T-helper 1 cell treated with Interleukin-12 subunit alpha and Interleukin-12 subunit beta and Interleukin-4 antibody, amounts not matched to agents 30 μg/mL and 1 μg/mL, for 36 hours (primary cell): ENCODE data around the gene MRPL18.
"Not testable (repeated sequence)": the region's sequence is repeated elsewhere in the genome, so short reads cannot be mapped to it uniquely, and the experiment has no call there.

Experiments
- H3K27ac Mint-ChIP-seq: one replicate; pipeline ENCODE4 v1.8.0; 2021; ENCODE audit warnings: mild to moderate bottlenecking, mixed read lengths
- H3K27me3 Mint-ChIP-seq: one replicate; pipeline ENCODE4 v1.8.0; 2021; ENCODE audit warnings: low read depth, mixed read lengths
- H3K36me3 Mint-ChIP-seq: one replicate; pipeline ENCODE4 v1.8.0; 2021; ENCODE audit warnings: low read depth, mixed read lengths
- H3K4me1 Mint-ChIP-seq: one replicate; pipeline ENCODE4 v1.8.0; 2021; ENCODE audit warnings: low read depth, mixed read lengths
- H3K4me3 Mint-ChIP-seq: one replicate; pipeline ENCODE4 v1.8.0; 2021; ENCODE audit warnings: mild to moderate bottlenecking, moderate library complexity, mixed read lengths
- H3K9me3 Mint-ChIP-seq: one replicate; pipeline ENCODE4 v1.8.0; 2021; ENCODE audit warnings: mixed read lengths

Gene MRPL18

DNA sequence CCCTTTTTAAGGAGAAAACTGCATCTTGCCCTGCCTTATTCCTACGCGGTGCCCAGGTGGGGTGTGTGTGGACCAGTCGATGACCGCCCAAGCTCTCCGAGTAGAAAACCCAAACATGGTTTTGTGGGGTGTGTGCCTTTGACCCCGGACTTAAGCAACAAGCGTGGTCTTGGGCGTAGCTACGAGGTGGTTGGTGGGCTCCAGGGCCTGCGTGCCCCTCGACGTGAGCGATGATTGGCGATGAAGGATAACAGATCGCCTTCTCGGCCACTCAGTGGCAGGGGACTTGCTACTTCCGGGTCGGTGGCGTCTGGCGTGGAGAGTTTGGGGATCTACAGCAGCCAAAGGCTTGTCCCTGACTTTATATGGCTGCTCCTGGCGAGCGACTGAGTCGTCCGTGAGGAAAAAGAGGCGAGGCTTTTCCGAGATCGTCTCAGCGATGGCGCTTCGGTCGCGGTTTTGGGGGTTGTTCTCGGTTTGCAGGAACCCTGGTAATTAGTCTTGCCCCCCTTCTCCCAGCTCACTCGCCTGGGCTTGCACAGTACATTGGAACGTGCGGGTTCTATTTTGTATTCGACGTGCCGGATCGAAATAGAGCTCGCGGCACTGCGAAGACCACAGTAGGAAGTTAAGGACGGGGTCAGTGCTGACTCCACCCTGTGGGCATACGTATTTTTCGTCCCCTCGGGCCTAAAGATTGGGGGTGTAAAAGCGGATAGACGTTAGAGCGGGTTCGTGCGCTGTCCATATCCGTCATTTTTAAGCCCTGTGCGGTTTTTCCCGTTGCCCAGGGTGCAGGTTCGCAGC is at the start of gene MRPL18:
TSS of gene MRPL18 (plus strand) at position 319 of the 807 bp plus-strand sequence. CDS start at position 440, 121 bp downstream.
- Mint-ChIP-seq H3K27me3 (peaks cover 4% of the 10 kb centered on the region), H3K9me3 (no peaks in the 10 kb centered on the region), H3K4me1 (peaks cover 43% of the 10 kb centered on the region), H3K27ac (peak within 1 kb of the TSS; percentile 96), H3K36me3 (peaks cover 48% of the 10 kb centered on the region), H3K4me3 (peak within 1 kb of the TSS; percentile 99)

DNA sequence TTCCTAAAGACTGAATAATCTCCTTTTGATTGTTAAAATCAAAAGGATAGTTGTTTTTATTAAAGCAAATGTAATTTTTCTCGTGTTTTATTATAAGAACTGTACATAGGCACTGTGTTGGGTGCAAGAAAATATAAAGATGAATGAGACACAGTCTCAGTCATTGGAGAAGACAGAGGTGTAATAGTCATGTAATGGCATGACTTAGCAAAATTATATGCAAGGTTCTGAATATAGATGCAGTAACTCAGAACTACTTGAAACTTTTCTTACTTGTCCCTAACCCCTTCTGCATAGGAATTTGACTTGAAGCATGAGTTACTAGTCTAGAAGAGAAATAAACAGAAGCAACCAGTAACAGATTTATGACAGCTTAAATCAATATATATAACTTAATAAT is 48.1 kb upstream of the MRPL18 start:
- Mint-ChIP-seq H3K4me1 (peaks cover 28% of the 10 kb centered on the region), H3K9me3 (no peaks in the 10 kb centered on the region), H3K4me3 (no peak overlapping the region), H3K36me3 (peaks cover 50% of the 10 kb centered on the region), H3K27ac (no peak overlapping the region), H3K27me3 (no peaks in the 10 kb centered on the region)

DNA sequence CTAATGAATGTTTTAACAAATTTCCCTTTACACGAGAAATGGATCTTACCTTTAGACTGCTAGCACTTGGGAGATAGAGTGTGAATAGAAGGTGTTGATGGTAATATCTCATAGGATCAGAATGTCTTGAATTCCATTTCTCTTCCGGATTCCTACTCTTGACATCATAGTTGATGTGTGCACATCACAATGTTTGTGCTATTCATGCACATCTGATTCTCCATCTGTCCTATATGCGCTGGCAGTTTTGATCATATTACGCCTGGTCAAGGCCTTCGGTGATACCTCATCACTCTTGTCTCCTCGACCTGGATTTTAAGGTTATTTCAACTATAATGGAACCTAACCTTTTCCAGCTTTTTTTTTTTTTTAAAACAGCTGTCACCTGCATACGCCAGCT is 45.2 kb upstream of the MRPL18 start:
- H3K4me3 Mint-ChIP-seq = no peak overlapping the region
- H3K27ac Mint-ChIP-seq = no peak overlapping the region
- H3K4me1 Mint-ChIP-seq = peaks cover 17% of the 10 kb centered on the region

DNA sequence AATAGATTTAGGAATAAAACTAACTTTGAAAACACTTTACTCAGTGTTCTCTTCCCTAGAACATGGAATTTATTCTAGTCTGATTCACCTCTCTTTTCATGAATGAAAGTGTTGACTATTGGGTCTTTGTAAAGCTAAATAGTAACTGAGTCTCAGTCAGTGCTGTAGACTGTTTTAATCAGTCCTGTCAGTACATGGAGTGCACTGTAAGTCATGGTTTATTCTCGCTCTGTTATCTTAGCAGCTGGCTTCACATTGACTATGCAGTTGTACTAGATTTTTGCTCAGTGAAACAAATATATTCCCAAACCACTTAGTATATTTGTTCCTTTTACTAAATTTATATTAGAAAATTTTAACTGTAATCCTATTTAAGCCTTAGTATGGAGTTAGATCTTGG is 43.5 kb upstream of the MRPL18 start:
- Mint-ChIP-seq H3K36me3 (peaks cover 50% of the 10 kb centered on the region), H3K4me1 (peaks cover 10% of the 10 kb centered on the region), H3K27me3 (no peaks in the 10 kb centered on the region), H3K9me3 (no peaks in the 10 kb centered on the region), H3K27ac (no peak overlapping the region), H3K4me3 (no peak overlapping the region)

More for the DNA sequence above, 45.2 kb upstream of the MRPL18 start:
- Mint-ChIP-seq H3K9me3 (no peaks in the 10 kb centered on the region), H3K36me3 (peaks cover 57% of the 10 kb centered on the region), H3K27me3 (no peaks in the 10 kb centered on the region)

DNA sequence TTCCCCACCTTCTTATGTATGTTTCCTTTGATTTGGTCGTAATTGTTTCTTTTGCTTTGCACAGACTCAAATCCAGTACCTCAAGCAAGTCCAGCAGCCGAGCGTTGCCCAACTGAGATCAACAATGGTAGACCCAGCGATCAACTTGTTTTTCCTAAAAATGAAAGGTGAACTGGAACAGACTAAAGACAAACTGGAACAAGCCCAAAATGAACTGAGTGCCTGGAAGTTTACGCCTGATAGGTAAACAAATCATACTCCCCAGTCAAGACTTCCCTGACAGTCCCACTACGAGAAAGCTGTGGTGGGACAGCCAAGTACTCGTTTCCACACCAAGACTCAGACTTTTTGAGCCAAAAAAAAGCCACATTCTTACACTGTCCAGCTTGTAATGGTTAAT is 42.1 kb upstream of the MRPL18 start:
- Mint-ChIP-seq H3K27ac (peak overlapping the region; percentile 19), H3K36me3 (peaks cover 49% of the 10 kb centered on the region)
- not testable (repeated sequence) for H3K4me1 Mint-ChIP-seq, H3K27me3 Mint-ChIP-seq, H3K4me3 Mint-ChIP-seq, H3K9me3 Mint-ChIP-seq

DNA sequence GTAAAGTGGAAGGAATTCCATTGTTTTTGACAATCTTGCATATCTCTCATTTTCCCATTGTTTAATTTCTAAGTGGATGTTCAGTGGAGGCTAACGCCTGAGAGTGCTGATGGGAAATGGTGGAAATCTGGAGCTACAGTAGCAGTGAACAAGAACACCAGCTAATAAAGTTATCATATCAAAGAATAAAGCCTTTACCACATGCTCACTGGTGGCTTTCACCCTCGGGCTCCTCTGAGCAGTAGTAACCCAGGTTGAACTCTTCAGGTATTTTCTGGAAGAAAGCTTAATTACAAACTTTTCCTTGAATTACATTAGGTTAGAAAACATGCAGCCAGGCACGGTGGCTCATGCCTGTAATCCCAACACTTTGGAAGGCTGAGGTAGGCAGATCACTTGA is 38.8 kb upstream of the MRPL18 start:
- Mint-ChIP-seq H3K4me1 (no peaks in the 10 kb centered on the region), H3K9me3 (no peaks in the 10 kb centered on the region), H3K4me3 (no peak overlapping the region), H3K36me3 (peaks cover 45% of the 10 kb centered on the region), H3K27ac (no peak overlapping the region), H3K27me3 (no peaks in the 10 kb centered on the region)

DNA sequence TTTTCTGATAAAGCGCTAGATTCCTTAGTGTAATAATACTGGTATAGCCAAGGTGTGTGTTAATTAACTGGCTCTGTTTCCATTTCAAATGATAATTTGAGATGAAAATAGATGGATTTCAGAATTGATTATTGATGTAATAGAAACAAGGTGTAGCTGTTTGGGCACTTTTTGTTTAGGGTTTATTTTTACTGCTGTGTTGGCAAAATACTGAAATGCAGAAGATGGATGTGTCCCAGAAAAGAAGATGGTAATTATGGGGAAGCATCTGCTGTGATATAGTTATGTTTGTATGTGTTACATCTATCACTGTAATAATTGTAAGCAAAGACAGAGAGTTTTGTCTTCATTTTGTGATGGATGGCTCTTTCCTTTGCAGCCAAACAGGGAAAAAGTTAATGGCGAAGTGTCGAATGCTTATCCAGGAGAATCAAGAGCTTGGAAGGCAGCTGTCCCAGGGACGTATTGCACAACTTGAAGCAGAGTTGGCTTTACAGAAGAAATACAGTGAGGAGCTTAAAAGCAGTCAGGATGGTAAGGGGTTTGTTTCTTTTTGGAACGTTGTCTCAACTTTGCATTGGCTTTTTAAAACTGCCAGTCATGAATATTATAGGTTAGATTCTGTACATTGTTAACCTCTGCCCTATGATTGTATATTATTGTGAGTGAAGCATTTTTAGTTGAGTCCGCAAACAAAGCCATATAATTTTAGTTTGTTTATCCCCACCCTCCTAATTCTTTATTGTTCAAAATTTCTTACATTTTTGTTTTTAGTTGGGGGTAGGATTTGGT is 37.0 kb upstream of the MRPL18 start:
- no peaks in the 10 kb centered on the region for H3K27me3 Mint-ChIP-seq
- no peak overlapping the region for H3K4me3 Mint-ChIP-seq
- peaks cover 4% of the 10 kb centered on the region for H3K4me1 Mint-ChIP-seq
- H3K9me3 Mint-ChIP-seq = no peaks in the 10 kb centered on the region
- H3K36me3 Mint-ChIP-seq = peaks cover 48% of the 10 kb centered on the region
- H3K27ac Mint-ChIP-seq = peak overlapping the region; percentile 15

DNA sequence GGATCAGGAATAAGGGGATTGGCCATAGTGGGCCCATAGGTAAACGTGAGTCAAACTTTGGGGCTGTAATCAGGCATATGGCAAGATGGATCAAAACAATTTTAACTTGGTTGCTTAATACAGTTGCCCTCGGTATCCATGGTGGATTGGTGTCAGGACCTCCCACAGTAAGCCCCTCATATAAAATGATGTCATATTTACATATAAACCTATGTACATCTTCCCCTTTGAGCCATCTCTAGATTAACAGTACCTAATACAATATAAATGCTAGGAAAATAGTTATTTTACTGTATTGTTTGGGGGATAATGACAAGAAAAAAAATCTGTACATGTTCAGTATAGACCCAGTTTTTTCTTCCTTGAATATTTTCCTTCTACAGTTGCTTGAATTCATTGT is 35.9 kb upstream of the MRPL18 start:
- no peak overlapping the region for H3K4me3 Mint-ChIP-seq
- no peaks in the 10 kb centered on the region for H3K9me3 Mint-ChIP-seq
- peaks cover 42% of the 10 kb centered on the region for H3K36me3 Mint-ChIP-seq
- no peaks in the 10 kb centered on the region for H3K27me3 Mint-ChIP-seq
- no peak overlapping the region for H3K27ac Mint-ChIP-seq
- peaks cover 7% of the 10 kb centered on the region for H3K4me1 Mint-ChIP-seq

DNA sequence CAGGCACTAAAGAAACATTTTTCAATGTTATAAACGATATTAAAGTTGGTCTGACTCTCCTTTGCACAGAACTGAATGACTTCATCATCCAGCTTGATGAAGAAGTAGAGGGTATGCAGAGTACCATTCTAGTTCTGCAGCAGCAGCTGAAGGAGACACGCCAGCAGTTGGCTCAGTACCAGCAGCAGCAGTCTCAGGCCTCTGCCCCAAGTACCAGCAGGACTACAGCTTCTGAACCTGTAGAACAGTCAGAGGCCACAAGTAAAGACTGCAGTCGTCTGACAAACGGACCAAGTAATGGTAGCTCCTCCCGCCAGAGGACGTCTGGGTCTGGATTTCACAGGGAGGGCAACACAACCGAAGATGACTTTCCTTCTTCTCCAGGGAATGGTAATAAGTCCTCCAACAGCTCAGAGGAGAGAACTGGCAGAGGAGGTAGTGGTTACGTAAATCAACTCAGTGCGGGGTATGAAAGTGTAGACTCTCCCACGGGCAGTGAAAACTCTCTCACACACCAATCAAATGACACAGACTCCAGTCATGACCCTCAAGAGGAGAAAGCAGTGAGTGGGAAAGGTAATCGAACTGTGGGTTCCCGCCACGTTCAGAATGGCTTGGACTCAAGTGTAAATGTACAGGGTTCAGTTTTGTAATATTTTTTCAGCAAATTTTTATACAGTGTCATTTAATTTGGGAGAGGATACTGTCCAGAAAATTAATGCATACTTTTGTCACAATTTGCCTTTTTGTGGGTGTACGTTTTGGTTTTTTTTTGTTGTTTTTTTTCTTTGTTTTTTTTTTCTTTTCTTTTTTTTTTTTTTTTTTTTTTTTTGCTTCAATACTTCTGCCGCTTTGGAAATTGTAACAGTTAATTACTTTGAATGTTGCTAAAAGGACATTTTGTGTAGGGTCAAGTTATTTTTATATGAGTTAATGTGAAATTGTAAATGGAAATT is 35.0 kb upstream of the MRPL18 start:
- Mint-ChIP-seq H3K36me3 (peaks cover 47% of the 10 kb centered on the region), H3K27me3 (no peaks in the 10 kb centered on the region), H3K4me1 (peaks cover 12% of the 10 kb centered on the region), H3K27ac (no peak overlapping the region), H3K9me3 (no peaks in the 10 kb centered on the region), H3K4me3 (no peak overlapping the region)

DNA sequence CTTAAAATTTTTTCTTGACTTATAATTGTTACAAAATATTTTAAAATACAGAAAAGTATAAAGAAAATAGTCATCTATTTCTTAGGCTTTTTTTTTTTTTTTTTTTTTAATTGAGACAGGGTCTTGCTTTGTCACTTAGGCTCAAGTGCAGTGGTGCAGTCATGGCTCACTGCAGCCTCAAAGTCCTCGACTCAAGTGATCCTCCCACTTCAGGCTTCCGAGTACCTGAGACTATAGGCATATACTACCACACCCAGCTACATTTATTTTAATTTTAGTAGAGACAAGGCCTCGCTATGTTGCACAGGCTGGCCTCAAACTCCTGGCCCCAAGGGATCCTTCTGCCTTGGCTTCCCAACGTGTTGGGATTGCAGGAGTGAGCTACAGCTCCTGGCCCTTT is 33.8 kb upstream of the MRPL18 start:
- peaks cover 47% of the 10 kb centered on the region for H3K36me3 Mint-ChIP-seq
- H3K4me1 Mint-ChIP-seq = peaks cover 24% of the 10 kb centered on the region
- no peak overlapping the region for H3K27ac Mint-ChIP-seq
- no peaks in the 10 kb centered on the region for H3K27me3 Mint-ChIP-seq
- H3K9me3 Mint-ChIP-seq = no peaks in the 10 kb centered on the region
- no peak overlapping the region for H3K4me3 Mint-ChIP-seq

DNA sequence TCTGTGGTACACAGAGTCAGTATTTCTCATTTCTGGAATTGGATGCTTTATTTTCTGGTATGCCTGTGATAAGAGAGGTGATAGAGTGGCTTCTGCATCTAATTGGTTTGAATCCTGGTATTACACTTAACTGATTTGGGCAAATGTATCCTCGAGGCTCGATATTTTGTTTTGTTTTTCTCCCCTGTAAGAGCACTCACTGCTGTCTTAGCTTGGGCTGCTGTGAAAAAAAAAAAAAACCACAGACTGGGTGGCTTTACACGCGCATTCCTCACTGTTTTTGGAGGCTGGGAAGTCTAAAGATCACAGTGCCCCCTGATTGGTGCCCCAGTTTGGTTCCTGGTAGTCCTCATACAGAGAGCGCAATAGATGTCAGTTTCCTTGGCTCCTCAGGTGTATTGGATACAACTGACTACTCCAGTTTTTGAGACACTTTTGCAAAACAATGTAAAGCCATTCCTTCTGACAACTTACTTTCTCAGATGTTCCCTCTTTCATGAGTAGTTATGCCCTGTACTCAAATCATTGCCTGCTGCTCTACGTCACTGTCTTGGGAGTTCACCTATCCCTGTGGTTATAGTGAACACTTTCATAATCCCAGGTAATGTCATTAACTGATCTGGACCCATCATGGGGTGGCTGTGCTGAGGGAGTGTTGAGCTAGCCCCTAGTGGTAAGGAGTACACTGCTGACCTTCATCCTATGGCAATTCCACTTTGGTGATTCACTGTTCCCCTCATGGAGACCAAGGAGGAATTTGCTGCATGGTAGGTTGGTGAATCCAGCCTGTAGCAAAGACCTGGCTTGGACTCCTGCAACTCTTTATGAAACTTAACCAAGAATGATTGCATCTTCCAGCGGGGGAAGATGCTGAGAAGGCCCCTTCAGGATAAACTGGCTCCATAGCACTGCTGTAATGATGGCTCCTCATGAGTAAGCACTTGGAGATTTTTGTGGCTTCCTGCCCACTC is 32.0 kb upstream of the MRPL18 start:
- Mint-ChIP-seq H3K4me3 (no peak overlapping the region), H3K27ac (peak overlapping the region; percentile 0), H3K27me3 (no peaks in the 10 kb centered on the region), H3K36me3 (peaks cover 44% of the 10 kb centered on the region), H3K4me1 (peaks cover 30% of the 10 kb centered on the region), H3K9me3 (no peaks in the 10 kb centered on the region)

DNA sequence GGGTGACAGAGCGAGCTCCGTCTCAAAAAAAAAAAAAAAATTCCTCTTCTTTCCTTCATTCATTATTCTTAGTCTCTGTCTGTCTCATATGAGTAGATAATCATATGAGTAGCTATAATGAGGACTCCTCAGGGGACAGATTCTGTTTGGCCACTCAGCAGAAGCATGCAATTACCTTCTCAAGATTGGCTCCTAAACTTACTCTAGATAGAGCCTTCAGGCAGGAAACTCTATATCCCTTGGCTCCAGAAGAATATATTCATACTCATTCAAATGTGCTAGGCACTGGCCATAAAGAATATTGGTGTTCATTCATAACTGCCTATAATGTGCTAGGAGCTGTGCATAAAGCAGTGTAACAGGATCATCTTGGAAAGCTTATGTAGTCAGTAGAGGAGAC is 30.6 kb upstream of the MRPL18 start:
- Mint-ChIP-seq H3K27ac (peak overlapping the region; percentile 76), H3K27me3 (no peaks in the 10 kb centered on the region), H3K9me3 (no peaks in the 10 kb centered on the region), H3K4me3 (peak overlapping the region; percentile 50), H3K4me1 (peaks cover 33% of the 10 kb centered on the region), H3K36me3 (peaks cover 39% of the 10 kb centered on the region)

DNA sequence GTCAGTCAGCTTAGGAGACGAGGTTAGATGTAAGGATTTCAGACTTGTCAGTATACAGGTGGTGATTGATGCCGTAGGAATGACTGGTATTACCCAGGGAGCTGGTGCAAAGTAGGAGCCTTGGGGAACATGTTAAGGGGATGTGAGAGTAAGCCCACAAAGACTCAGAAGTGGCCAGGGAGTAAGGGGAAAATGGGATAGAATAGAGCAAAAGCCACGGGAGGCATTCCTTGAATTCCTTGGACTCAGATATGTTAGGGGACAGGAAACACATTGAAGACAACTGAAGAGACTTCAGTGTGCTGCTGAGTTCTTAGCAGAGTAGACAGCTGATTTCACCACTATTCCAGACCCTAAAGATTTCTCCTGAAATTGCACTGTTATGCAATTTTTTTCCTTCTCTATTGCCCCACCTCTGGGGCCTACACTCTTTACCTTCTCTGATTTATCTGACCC is 29.6 kb upstream of the MRPL18 start:
- Mint-ChIP-seq H3K27ac (peak overlapping the region; percentile 95), H3K4me3 (peak overlapping the region; percentile 87), H3K27me3 (no peaks in the 10 kb centered on the region), H3K36me3 (peaks cover 37% of the 10 kb centered on the region), H3K4me1 (peaks cover 36% of the 10 kb centered on the region), H3K9me3 (no peaks in the 10 kb centered on the region)
